Measurements from ENCODE around the gene GADD45A.

DNA sequence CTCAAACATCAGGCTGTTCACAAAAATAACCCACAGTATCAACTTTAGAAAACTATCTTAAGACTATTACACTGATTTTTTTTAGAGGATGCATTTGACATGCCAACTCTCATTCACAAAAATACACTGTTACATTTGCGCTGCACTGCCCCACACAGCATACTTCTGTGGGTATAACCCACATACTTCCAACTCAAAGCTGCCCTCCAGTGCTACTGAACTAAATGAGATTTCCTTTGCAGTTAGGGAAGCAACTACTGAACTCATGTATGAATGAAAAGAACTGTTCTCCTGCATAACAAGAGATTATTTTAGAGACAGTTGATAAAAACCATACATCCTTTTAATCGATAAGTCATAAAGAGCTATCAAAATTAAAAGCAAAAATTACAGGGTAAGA lies 25.8 kb upstream of the GADD45A start:
- TF ChIP-seq, protein P1, sequence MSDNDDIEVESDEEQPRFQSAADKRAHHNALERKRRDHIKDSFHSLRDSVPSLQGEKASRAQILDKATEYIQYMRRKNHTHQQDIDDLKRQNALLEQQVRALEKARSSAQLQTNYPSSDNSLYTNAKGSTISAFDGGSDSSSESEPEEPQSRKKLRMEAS (IDR thresholded peaks at IDR 0.05): no peak
- TF ChIP-seq, protein P2, sequence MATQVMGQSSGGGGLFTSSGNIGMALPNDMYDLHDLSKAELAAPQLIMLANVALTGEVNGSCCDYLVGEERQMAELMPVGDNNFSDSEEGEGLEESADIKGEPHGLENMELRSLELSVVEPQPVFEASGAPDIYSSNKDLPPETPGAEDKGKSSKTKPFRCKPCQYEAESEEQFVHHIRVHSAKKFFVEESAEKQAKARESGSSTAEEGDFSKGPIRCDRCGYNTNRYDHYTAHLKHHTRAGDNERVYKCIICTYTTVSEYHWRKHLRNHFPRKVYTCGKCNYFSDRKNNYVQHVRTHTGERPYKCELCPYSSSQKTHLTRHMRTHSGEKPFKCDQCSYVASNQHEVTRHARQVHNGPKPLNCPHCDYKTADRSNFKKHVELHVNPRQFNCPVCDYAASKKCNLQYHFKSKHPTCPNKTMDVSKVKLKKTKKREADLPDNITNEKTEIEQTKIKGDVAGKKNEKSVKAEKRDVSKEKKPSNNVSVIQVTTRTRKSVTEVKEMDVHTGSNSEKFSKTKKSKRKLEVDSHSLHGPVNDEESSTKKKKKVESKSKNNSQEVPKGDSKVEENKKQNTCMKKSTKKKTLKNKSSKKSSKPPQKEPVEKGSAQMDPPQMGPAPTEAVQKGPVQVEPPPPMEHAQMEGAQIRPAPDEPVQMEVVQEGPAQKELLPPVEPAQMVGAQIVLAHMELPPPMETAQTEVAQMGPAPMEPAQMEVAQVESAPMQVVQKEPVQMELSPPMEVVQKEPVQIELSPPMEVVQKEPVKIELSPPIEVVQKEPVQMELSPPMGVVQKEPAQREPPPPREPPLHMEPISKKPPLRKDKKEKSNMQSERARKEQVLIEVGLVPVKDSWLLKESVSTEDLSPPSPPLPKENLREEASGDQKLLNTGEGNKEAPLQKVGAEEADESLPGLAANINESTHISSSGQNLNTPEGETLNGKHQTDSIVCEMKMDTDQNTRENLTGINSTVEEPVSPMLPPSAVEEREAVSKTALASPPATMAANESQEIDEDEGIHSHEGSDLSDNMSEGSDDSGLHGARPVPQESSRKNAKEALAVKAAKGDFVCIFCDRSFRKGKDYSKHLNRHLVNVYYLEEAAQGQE (IDR thresholded peaks at IDR 0.05): no peak
- TF ChIP-seq RAD21 (conservative IDR thresholded peaks at IDR 0.05 in 1 of 2, IDR thresholded peaks at IDR 0.05 in 1 of 2): no peak
- TF ChIP-seq HOXA7 (CRISPR knock-in tag; IDR thresholded peaks at IDR 0.05): no peak
- TF ChIP-seq, protein P3, sequence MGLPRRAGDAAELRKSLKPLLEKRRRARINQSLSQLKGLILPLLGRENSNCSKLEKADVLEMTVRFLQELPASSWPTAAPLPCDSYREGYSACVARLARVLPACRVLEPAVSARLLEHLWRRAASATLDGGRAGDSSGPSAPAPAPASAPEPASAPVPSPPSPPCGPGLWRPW (IDR thresholded peaks at IDR 0.05): no peak
- TF ChIP-seq EP300 (IDR thresholded peaks at IDR 0.05): no peak
- TF ChIP-seq, protein P4, sequence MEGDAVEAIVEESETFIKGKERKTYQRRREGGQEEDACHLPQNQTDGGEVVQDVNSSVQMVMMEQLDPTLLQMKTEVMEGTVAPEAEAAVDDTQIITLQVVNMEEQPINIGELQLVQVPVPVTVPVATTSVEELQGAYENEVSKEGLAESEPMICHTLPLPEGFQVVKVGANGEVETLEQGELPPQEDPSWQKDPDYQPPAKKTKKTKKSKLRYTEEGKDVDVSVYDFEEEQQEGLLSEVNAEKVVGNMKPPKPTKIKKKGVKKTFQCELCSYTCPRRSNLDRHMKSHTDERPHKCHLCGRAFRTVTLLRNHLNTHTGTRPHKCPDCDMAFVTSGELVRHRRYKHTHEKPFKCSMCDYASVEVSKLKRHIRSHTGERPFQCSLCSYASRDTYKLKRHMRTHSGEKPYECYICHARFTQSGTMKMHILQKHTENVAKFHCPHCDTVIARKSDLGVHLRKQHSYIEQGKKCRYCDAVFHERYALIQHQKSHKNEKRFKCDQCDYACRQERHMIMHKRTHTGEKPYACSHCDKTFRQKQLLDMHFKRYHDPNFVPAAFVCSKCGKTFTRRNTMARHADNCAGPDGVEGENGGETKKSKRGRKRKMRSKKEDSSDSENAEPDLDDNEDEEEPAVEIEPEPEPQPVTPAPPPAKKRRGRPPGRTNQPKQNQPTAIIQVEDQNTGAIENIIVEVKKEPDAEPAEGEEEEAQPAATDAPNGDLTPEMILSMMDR (IDR thresholded peaks at IDR 0.05): no peak
- no peak for TF ChIP-seq ESRRA (IDR thresholded peaks at IDR 0.05; ENCODE audit: borderline replicate concordance, low read length)
- TF ChIP-seq MAZ (IDR thresholded peaks at IDR 0.05; ENCODE audit: borderline replicate concordance, low read depth, low read length): no peak
- TF ChIP-seq POLR2A (IDR thresholded peaks at IDR 0.05; ENCODE audit: low read length): no peak

Measured in A549 (cell line).